IMR-90 (cell line): ENCODE measurements around the gene POLR2C. TPM values are rescaled to one million over a fixed set of nuclear protein-coding genes. Genes with fewer than 3 reads are reported as not detected.

Source experiments
- ATAC-seq: fragments of 200-7000 bp; cut with Tn5 transposase; 2 replicates; pipeline ENCODE4 v1.9.1; 2020; ENCODE audit warnings: low read depth, mild to moderate bottlenecking, moderate library complexity
- BruUV-seq: library from RNA; stranded (reverse); fragments of 400-500 nt; replicated peaks from 2 replicates; lab custom pipeline; 2021; lab: Mats Ljungman, UMichigan
- CTCF ChIA-PET: fragments of 300-600 bp; formaldehyde crosslinking; extraction: SDS; loops from one replicate; lab custom pipeline; 2021; ENCODE audit warnings: antibody characterized with exemption; lab: Yijun Ruan, JAX
- POLR2A ChIA-PET: fragments of 300-600 bp; sonication (Branson Sonifier 250); formaldehyde crosslinking; loops from one replicate; lab custom pipeline; 2022; ENCODE audit warnings: antibody characterized with exemption; ENCODE audit not compliant: unreplicated experiment; lab: Charles Lee
- DNase-seq: peaks from one replicate; pipeline ENCODE4 v3.0.0; 2013
- H2AFZ ChIP-seq: replicated peaks from 2 replicates; pipeline ENCODE3; 2013; ENCODE audit warnings: low read length, mild to moderate bottlenecking; ENCODE audit not compliant: poor library complexity
- H2AK5ac ChIP-seq: 2 replicates; pipeline ENCODE4 v1.6.1; 2013; ENCODE audit warnings: low read depth, low read length, inconsistent platforms
- H2AK9ac ChIP-seq: replicated peaks from 2 replicates; pipeline ENCODE3; 2013; ENCODE audit warnings: mild to moderate bottlenecking, low read depth, low read length, moderate library complexity; ENCODE audit not compliant: poor library complexity
- H2BK120ac ChIP-seq: 2 replicates; pipeline ENCODE4 v1.6.1; 2013; ENCODE audit warnings: low read depth, low read length, inconsistent platforms
- H2BK15ac ChIP-seq: 3 replicates; pipeline ENCODE4 v1.6.1; 2013; ENCODE audit warnings: low read depth, low read length, inconsistent platforms
- H2BK20ac ChIP-seq: 2 replicates; pipeline ENCODE4 v1.6.1; 2013; ENCODE audit warnings: low read depth, mild to moderate bottlenecking, inconsistent platforms, low read length, moderate library complexity
- H2BK5ac ChIP-seq: 2 replicates; pipeline ENCODE4 v1.6.1; 2013; ENCODE audit warnings: mild to moderate bottlenecking, low read depth, low read length, inconsistent platforms; ENCODE audit not compliant: poor library complexity, severe bottlenecking
- H3K14ac ChIP-seq: replicated peaks from 2 replicates; pipeline ENCODE4 v1.6.1; 2013; ENCODE audit warnings: low read depth, low read length, inconsistent platforms
- H3K18ac ChIP-seq: 2 replicates; pipeline ENCODE4 v1.6.1; 2013; ENCODE audit warnings: low read depth, low read length, control low read depth
- H3K23ac ChIP-seq: 2 replicates; pipeline ENCODE4 v1.6.1; 2013; ENCODE audit warnings: low read depth, low read length, inconsistent platforms
- H3K27ac ChIP-seq: 2 replicates; pipeline ENCODE4 v1.5.1; 2013; ENCODE audit warnings: mild to moderate bottlenecking, control low read depth, low read length; ENCODE audit not compliant: insufficient read depth
- H3K27me3 ChIP-seq: 2 replicates; pipeline ENCODE4 v1.6.1; 2013; ENCODE audit warnings: low read length; ENCODE audit not compliant: control insufficient read depth, insufficient read depth
- H3K36me3 ChIP-seq: 2 replicates; pipeline ENCODE4 v1.6.1; 2013; ENCODE audit warnings: low read length, mixed read lengths; ENCODE audit not compliant: control insufficient read depth, insufficient read depth
- H3K4ac ChIP-seq: 2 replicates; pipeline ENCODE4 v1.6.1; 2013; ENCODE audit warnings: low read depth, low read length, inconsistent platforms
- H3K4me1 ChIP-seq: 2 replicates; pipeline ENCODE4 v1.6.1; 2013; ENCODE audit warnings: low read length, mixed read lengths; ENCODE audit not compliant: control insufficient read depth, insufficient read depth
- H3K4me2 ChIP-seq: 2 replicates; pipeline ENCODE4 v1.6.1; 2013; ENCODE audit warnings: low read depth, mild to moderate bottlenecking, control low read depth, low read length, moderate library complexity
- H3K4me3 ChIP-seq: 2 replicates; pipeline ENCODE4 v1.5.1; 2013; ENCODE audit warnings: low read depth, mild to moderate bottlenecking, control low read depth, low read length, moderate library complexity; ENCODE audit not compliant: insufficient read depth
- H3K56ac ChIP-seq: 2 replicates; pipeline ENCODE4 v1.6.1; 2013; ENCODE audit warnings: low read length, inconsistent platforms; ENCODE audit not compliant: insufficient read depth; ENCODE audit errors: extremely low read depth
- H3K79me1 ChIP-seq, 2 experiments: 2 replicates each; pipeline ENCODE4 v1.6.1; 2013; ENCODE audit warnings: low read length in 2 of 2, inconsistent platforms in 1 of 2, low read depth in 1 of 2
- H3K9ac ChIP-seq: 2 replicates; pipeline ENCODE4 v1.6.1; 2013; ENCODE audit warnings: low read depth, low read length, control low read depth
- H3K9me1 ChIP-seq: 2 replicates; pipeline ENCODE4 v1.6.1; 2013; ENCODE audit warnings: low read length, inconsistent platforms; ENCODE audit not compliant: insufficient read depth
- H3K9me3 ChIP-seq: 2 replicates; pipeline ENCODE4 v1.6.1; 2013; ENCODE audit warnings: low read length; ENCODE audit not compliant: control insufficient read depth, insufficient read depth
- H4K20me1 ChIP-seq: 2 replicates; pipeline ENCODE4 v1.6.1; 2013; ENCODE audit warnings: low read length, inconsistent platforms; ENCODE audit not compliant: insufficient read depth
- H4K5ac ChIP-seq: 2 replicates; pipeline ENCODE4 v1.6.1; 2013; ENCODE audit warnings: mild to moderate bottlenecking, low read depth, low read length, control low read depth
- H4K8ac ChIP-seq, 2 experiments: 2 replicates each; pipeline ENCODE4 v1.6.1; 2013; ENCODE audit warnings: low read depth in 2 of 2, low read length in 2 of 2, control low read depth in 1 of 2, inconsistent platforms in 1 of 2
- H4K91ac ChIP-seq: 2 replicates; pipeline ENCODE4 v1.6.1; 2013; ENCODE audit warnings: low read depth, low read length, inconsistent platforms; ENCODE audit not compliant: insufficient read depth
- CEBPB ChIP-seq: IDR thresholded peaks from 2 replicates; pipeline ENCODE4 v1.6.1; 2012; ENCODE audit warnings: low read depth, low read length, improper control_type of control experiment
- MAFK ChIP-seq: IDR thresholded peaks from 2 replicates; pipeline ENCODE4 v1.6.1; 2012; ENCODE audit warnings: low read depth, low read length, improper control_type of control experiment
- WGBS, 2 experiments: methylation state at CpG; one replicate each; pipeline versions ENCODE4 v1.1.5 to v1.1.7; 2013; ENCODE audit warnings: missing lambda C conversion rate in 2 of 2; ENCODE audit not compliant: insufficient read length in 1 of 2; ENCODE audit errors: extremely low coverage in 2 of 2; 5-methylcytosine and 5-hydroxymethylcytosine counted together
- dilution Hi-C: fragments of 300-500 bp; cut with HindIII; formaldehyde crosslinking; loops from one replicate; pipeline ENCODE4 v1.14.3; 2018; ENCODE audit warnings: low sequenced_read_pairs; ENCODE audit not compliant: unreplicated experiment
- in situ Hi-C: fragments of 300-500 bp; cut with MboI; formaldehyde crosslinking; loops from 3 replicates; pipeline ENCODE4 v1.14.3; 2019; ENCODE audit warnings: low sequenced_read_pairs, inconsistent platforms, mixed read lengths
- intact Hi-C: fragments of 100-400 bp; cut with micrococcal nuclease; formaldehyde crosslinking; loops from 2 replicates; pipeline ENCODE4 v1.10.0; 2022
- polyA plus RNA-seq, 3 experiments: library from polyadenylated mRNA; depleted of rRNA; stranded (reverse); fragments of >200 nt; gene quantifications; 2 replicates each; pipeline ENCODE4 v1.2.3, GENCODE V29; 2012; ENCODE audit warnings: low replicate concordance in 1 of 3
- total RNA-seq: library from RNA; depleted of rRNA; stranded (reverse); fragments of >200 nt; gene quantifications from 2 replicates; pipeline ENCODE4 v1.2.3, GENCODE V29; 2012

Gene POLR2C
- total and polyA plus RNA-seq, 2 of the 4 experiments (the other 2 are of a cell fraction): 137 to 340 TPM

DNA sequence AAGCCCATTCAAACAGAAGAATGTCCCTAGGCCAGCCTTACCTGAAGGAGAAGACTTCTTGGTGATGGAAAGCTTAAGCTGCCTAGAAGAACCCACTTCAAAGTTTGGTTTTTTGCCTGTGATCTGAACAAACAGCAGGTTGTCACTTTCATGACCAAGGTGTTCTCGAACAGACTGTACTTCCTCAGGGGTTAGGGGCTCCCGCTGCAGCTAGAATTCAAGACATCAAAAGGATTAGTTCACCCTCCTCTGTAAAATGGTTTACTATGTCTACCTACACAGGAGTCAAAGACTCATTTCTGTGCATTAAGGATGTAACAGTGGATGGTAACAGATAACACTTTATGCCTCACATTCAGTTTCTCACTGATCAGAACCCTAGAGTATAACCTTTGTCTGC, 28.5 kb upstream of the POLR2C start:
- Histone ChIP-seq H3K9me3 (no peaks in the 10 kb centered on the region), H3K18ac (no peak overlapping the region), H3K27me3 (no peaks in the 10 kb centered on the region), H2BK15ac (no peak overlapping the region), H3K9me1 (no peaks in the 10 kb centered on the region), H3K4me2 (no peak overlapping the region), H2AK5ac (no peak overlapping the region), H2AK9ac (no peak overlapping the region), H3K4me1 (no peaks in the 10 kb centered on the region), H3K79me1 (0 out of 4 replicates have a peak, but pooled peaks cover 0 to 3% of the 10 kb centered on the region in 2 experiments), H3K56ac (no peak overlapping the region), H2AFZ (no peak overlapping the region), H2BK120ac (no peak overlapping the region), H4K91ac (no peak overlapping the region), H4K20me1 (no peaks in the 10 kb centered on the region), H4K8ac (no peak overlapping the region), H3K9ac (no peak overlapping the region), H3K14ac (no peak overlapping the region), H2BK20ac (no peak overlapping the region), H4K5ac (no peak overlapping the region), H3K36me3 (peaks cover 51% of the 10 kb centered on the region), H3K23ac (no peak overlapping the region), H3K27ac (no peak overlapping the region), H3K4me3 (no peak overlapping the region), H3K4ac (no peak overlapping the region), H2BK5ac (no peak overlapping the region)
- TF ChIP-seq CEBPB (no peak), MAFK (no peak)
- DNase-seq: no peak
- ChIA-PET POLR2A (no interaction called here), CTCF (interaction anchor here (0.6 to 1.1 kb wide), 2 partner anchors 7 to 12 kb away, joined by 3 to 5 read pairs; no protein-coding TSS in a partner anchor)
- no peak for ATAC-seq
- WGBS, 2 experiments: no CpG with 5 or more reads among the region's 2 CpGs
- no TSS peak for BruUV-seq
- dilution Hi-C loops (no loop called here), in situ Hi-C loops (no loop called here), intact Hi-C loops (no loop called here)
